Activated effector memory CD4-positive, alpha-beta T cell treated with anti-CD3 and anti-CD28 coated beads, Interleukin-2, amount 50 U/mL, for 16 hours (primary cell): ENCODE data around the gene NDUFB4.
"Not testable (repeated sequence)": the region's sequence is repeated elsewhere in the genome, so short reads cannot be mapped to it uniquely, and the experiment has no call there.

Experiments used
- DNase-seq: peaks from one replicate; pipeline ENCODE4 v3.0.0-alpha.2; 2020

Gene NDUFB4

GRCh38 chr3:120572027-120572426 is 24.1 kb upstream of the NDUFB4 start:
- no peak for DNase-seq

GRCh38 chr3:120587332-120587975 is 8.7 kb upstream of the NDUFB4 start:
- DNase-seq, result no peak

GRCh38 chr3:120595788-120596115 is 384 bp upstream of the NDUFB4 start:
- DNase-seq, result no peak

GRCh38 chr3:120596853-120597223 is 702 bp downstream of the NDUFB4 start:
- DNase-seq, result no peak

GRCh38 chr3:120597445-120598049 is 1.4 kb downstream of the NDUFB4 start:
- no peak for DNase-seq

- no peak for DNase-seq
Measured at GRCh38 chr3:120599211-120599610, 3.1 kb downstream of the NDUFB4 start.

- no peak for DNase-seq
Measured at GRCh38 chr3:120601554-120601953, 5.4 kb downstream of the NDUFB4 start.

GRCh38 chr3:120602682-120603081 is 6.5 kb downstream of the NDUFB4 start:
- DNase-seq, result no peak

GRCh38 chr3:120604382-120604781 is 8.2 kb downstream of the NDUFB4 start:
- no peak for DNase-seq

GRCh38 chr3:120604784-120605183 is 8.6 kb downstream of the NDUFB4 start:
- no peak for DNase-seq

GRCh38 chr3:120608506-120608905 is 12.4 kb downstream of the NDUFB4 start:
- no peak for DNase-seq

GRCh38 chr3:120614765-120615164 is 18.6 kb downstream of the NDUFB4 start:
- DNase-seq, result no peak

- no peak for DNase-seq
Measured at GRCh38 chr3:120615847-120616609, 19.9 kb downstream of the NDUFB4 start.

- DNase-seq, result not testable (repeated sequence)
Measured at GRCh38 chr3:120616745-120617144, 20.6 kb downstream of the NDUFB4 start.

- no peak for DNase-seq
Measured at GRCh38 chr3:120622457-120622856, 26.3 kb downstream of the NDUFB4 start.

GRCh38 chr3:120622870-120623726 is 27.0 kb downstream of the NDUFB4 start:
- no peak for DNase-seq

- no peak for DNase-seq
Measured at GRCh38 chr3:120623727-120624093, 27.6 kb downstream of the NDUFB4 start.

GRCh38 chr3:120625159-120625586 is 29.0 kb downstream of the NDUFB4 start:
- no peak for DNase-seq

- no peak for DNase-seq
Measured at GRCh38 chr3:120634539-120634938, 38.4 kb downstream of the NDUFB4 start.

GRCh38 chr3:120636795-120637401 is 40.8 kb downstream of the NDUFB4 start:
- no peak for DNase-seq

GRCh38 chr3:120637851-120638559 is 41.9 kb downstream of the NDUFB4 start:
- no peak for DNase-seq

- DNase-seq, result not testable (repeated sequence)
Measured at GRCh38 chr3:120638820-120639219, 42.7 kb downstream of the NDUFB4 start.
